Central memory CD8-positive, alpha-beta T cell (primary cell): ENCODE results near the gene CCNYL1.
"Not testable (repeated sequence)": the region's sequence is repeated elsewhere in the genome, so short reads cannot be mapped to it uniquely, and the experiment has no call there.

ENCODE experiments used
- ATAC-seq: fragments of 150-1000 bp; cut with Tn5 transposase; replicated peaks from 2 replicates; pipeline ENCODE4 v1.10.0; 2022; ENCODE audit warnings: mild to moderate bottlenecking, moderate FRiP score, moderate number of reproducible peaks; ENCODE audit not compliant: poor library complexity, severe bottlenecking; ENCODE audit errors: extremely low read depth
- DNase-seq, 2 donors: peaks; one replicate each; pipeline ENCODE4 v3.0.0; 2021; ENCODE audit warnings: low spot score in 2 of 2
- H3K27ac Mint-ChIP-seq: one replicate; pipeline ENCODE4 v1.8.0; 2022; ENCODE audit warnings: low read depth, mild to moderate bottlenecking, moderate library complexity, mixed read lengths
- H3K27me3 Mint-ChIP-seq: one replicate; pipeline ENCODE4 v1.8.0; 2022; ENCODE audit warnings: mixed read lengths
- H3K36me3 Mint-ChIP-seq: one replicate; pipeline ENCODE4 v1.8.0; 2022; ENCODE audit warnings: mild to moderate bottlenecking, moderate library complexity, mixed read lengths; ENCODE audit not compliant: insufficient read depth
- H3K4me1 Mint-ChIP-seq: one replicate; pipeline ENCODE4 v1.8.0; 2022; ENCODE audit warnings: mixed read lengths
- H3K4me3 Mint-ChIP-seq: one replicate; pipeline ENCODE4 v1.8.0; 2022; ENCODE audit warnings: mild to moderate bottlenecking, moderate library complexity, mixed read lengths
- H3K9me3 Mint-ChIP-seq: one replicate; pipeline ENCODE4 v1.8.0; 2022; ENCODE audit warnings: mixed read lengths

Gene CCNYL1

GRCh38 chr2:207706936-207707860, 4.2 kb upstream of the CCNYL1 start:
- ATAC-seq, result no peak
- Mint-ChIP-seq H3K9me3 (no peaks in the 10 kb centered on the region), H3K36me3 (peaks cover 10% of the 10 kb centered on the region), H3K27ac (no peak overlapping the region), H3K4me1 (peaks cover 9% of the 10 kb centered on the region), H3K4me3 (no peak overlapping the region), H3K27me3 (no peaks in the 10 kb centered on the region)
- DNase-seq, result no peak

GRCh38 chr2:207711750-207712530, 500 bp downstream of the CCNYL1 start:
- Mint-ChIP-seq H3K27me3 (no peaks in the 10 kb centered on the region), H3K4me3 (peak overlapping the region; percentile 96), H3K9me3 (no peaks in the 10 kb centered on the region), H3K36me3 (peaks cover 19% of the 10 kb centered on the region), H3K4me1 (peaks cover 26% of the 10 kb centered on the region), H3K27ac (peak overlapping the region; percentile 92)
- peak; percentile 37 for ATAC-seq
- DNase-seq, result peak; percentile 25 to 28

DNA sequence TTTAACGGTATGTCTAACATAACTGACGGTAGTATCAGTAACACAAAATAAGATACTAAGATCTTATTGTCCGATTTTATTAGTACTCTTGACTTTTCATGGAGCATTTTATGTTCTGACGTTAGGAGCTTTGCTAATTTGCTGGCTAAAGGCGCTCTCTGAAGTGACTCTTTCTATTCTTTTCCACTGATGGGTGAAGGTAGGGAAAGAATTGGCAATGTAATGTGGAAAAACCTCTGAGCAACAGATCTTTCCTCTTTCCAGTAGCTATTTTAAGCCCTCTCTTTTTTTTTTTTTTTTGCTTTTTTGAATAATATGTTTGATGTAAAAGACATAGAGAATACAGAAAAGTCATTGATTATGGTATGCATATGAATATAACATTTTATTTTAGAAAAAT, 4.6 kb downstream of the CCNYL1 start:
- Mint-ChIP-seq H3K27ac (no peak overlapping the region), H3K4me3 (no peak overlapping the region), H3K9me3 (no peaks in the 10 kb centered on the region), H3K4me1 (peaks cover 26% of the 10 kb centered on the region), H3K27me3 (no peaks in the 10 kb centered on the region), H3K36me3 (peaks cover 13% of the 10 kb centered on the region)
- no peak for ATAC-seq
- DNase-seq, result no peak

GRCh38 chr2:207718521-207718920, 7.1 kb downstream of the CCNYL1 start:
- H3K27ac Mint-ChIP-seq, result no peak overlapping the region
- DNase-seq (no peak), ATAC-seq (no peak)
- no peaks in the 10 kb centered on the region for H3K9me3 Mint-ChIP-seq
- peaks cover 5% of the 10 kb centered on the region for H3K36me3 Mint-ChIP-seq
- peaks cover 12% of the 10 kb centered on the region for H3K4me1 Mint-ChIP-seq
- H3K4me3 Mint-ChIP-seq, result no peak overlapping the region
- no peaks in the 10 kb centered on the region for H3K27me3 Mint-ChIP-seq

GRCh38 chr2:207719008-207719407, 7.6 kb downstream of the CCNYL1 start:
- H3K4me3 Mint-ChIP-seq, result no peak overlapping the region
- no peaks in the 10 kb centered on the region for H3K9me3 Mint-ChIP-seq
- no peaks in the 10 kb centered on the region for H3K27me3 Mint-ChIP-seq
- peaks cover 5% of the 10 kb centered on the region for H3K36me3 Mint-ChIP-seq
- peaks cover 13% of the 10 kb centered on the region for H3K4me1 Mint-ChIP-seq
- no peak for ATAC-seq
- no peak overlapping the region for H3K27ac Mint-ChIP-seq
- no peak for DNase-seq

DNA sequence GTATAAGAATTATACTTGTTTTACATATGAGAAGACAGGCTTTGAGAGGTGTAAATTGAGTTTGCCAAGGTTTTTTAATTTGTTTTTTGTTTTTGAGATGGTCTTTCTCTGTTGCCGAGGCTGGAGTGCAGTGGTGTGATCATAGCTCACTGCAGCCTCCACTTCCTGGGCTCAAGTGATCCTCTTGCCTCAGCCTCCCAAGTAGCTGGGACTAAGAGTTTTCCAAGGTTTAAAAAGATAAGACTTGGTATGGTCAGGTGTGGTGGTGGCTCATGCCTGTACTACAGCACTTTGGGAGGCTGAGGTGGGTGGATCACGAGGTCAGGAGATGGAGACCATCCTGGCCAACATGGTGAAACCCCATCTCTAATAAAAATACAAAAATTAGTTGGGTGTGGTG, 8.2 kb downstream of the CCNYL1 start:
- not testable (repeated sequence) for H3K9me3 Mint-ChIP-seq, H3K4me3 Mint-ChIP-seq, H3K27ac Mint-ChIP-seq, DNase-seq, H3K27me3 Mint-ChIP-seq, H3K36me3 Mint-ChIP-seq, ATAC-seq
- H3K4me1 Mint-ChIP-seq, result peaks cover 12% of the 10 kb centered on the region

- DNase-seq (no peak), ATAC-seq (no peak)
- H3K9me3 Mint-ChIP-seq, result no peaks in the 10 kb centered on the region
- peaks cover 4% of the 10 kb centered on the region for H3K36me3 Mint-ChIP-seq
- H3K4me3 Mint-ChIP-seq, result no peak overlapping the region
- peaks cover 12% of the 10 kb centered on the region for H3K4me1 Mint-ChIP-seq
- H3K27me3 Mint-ChIP-seq, result no peaks in the 10 kb centered on the region
- no peak overlapping the region for H3K27ac Mint-ChIP-seq
Observed at GRCh38 chr2:207720517-207721187, 9.2 kb downstream of the CCNYL1 start.

DNA sequence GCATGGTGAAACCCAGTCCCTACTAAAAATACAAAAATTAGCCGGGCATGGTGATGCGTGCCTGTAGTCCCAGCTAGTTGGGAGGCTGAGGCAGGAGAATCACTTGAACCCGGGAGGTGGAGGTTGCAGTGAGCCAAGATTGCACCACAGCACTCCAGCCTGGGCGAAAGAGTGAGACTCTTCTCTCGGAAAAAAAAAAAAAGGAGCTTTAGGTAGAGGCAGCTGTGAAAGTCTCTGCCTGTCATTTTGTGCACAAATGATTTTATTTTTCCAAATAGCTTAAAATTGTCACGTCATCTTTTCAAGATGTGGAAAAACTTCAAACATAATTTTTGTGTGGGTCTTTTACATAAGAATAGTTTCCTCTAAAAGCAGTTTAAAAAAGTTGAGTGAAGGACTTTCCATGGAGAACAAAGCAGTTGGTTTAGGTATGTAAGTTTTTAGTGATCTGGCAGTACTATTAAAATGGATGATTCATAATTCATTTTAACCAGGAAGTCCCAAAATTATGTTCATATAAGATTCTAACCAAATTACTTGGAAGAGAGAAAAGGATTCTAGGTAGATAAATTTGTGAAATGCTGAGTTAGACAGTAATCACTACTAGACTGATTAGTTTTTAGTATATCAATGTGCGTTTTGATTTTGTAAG, 11.5 kb downstream of the CCNYL1 start:
- H3K4me3 Mint-ChIP-seq, result no peak overlapping the region
- no peak overlapping the region for H3K27ac Mint-ChIP-seq

DNA sequence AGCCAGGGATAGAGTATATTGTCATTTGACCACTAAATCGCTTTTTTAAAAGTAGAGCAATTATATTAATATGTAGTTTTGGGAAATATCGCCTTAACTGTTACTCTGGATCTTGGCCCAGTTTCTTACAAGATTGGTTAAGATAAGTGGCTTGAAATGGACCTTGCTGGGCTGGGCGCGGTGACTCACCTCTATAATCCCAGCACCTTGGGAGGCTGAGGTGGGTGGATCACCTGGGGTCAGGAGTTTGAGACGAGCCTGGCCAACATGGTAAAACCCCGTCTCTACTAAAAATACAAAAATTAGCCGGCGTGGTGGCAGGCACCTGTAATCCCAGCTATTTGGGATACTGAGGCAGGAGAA, 12.0 kb downstream of the CCNYL1 start:
- H3K4me3 Mint-ChIP-seq, H3K27me3 Mint-ChIP-seq, DNase-seq, H3K36me3 Mint-ChIP-seq, ATAC-seq, H3K9me3 Mint-ChIP-seq, H3K27ac Mint-ChIP-seq: not testable (repeated sequence)
- peaks cover 12% of the 10 kb centered on the region for H3K4me1 Mint-ChIP-seq

More for the DNA sequence above, 11.5 kb downstream of the CCNYL1 start:
- H3K27me3 Mint-ChIP-seq, result no peaks in the 10 kb centered on the region
- DNase-seq, result no peak
- H3K36me3 Mint-ChIP-seq, result peaks cover 3% of the 10 kb centered on the region
- H3K9me3 Mint-ChIP-seq, result no peaks in the 10 kb centered on the region
- no peak for ATAC-seq
- H3K4me1 Mint-ChIP-seq, result peaks cover 12% of the 10 kb centered on the region

- no peak overlapping the region for H3K27ac Mint-ChIP-seq
- H3K27me3 Mint-ChIP-seq, result no peaks in the 10 kb centered on the region
- ATAC-seq (no peak), DNase-seq (no peak)
- no peak overlapping the region for H3K4me3 Mint-ChIP-seq
- peaks cover 12% of the 10 kb centered on the region for H3K4me1 Mint-ChIP-seq
- no peaks in the 10 kb centered on the region for H3K9me3 Mint-ChIP-seq
- peaks cover 3% of the 10 kb centered on the region for H3K36me3 Mint-ChIP-seq
Observed at GRCh38 chr2:207724113-207724512, 12.7 kb downstream of the CCNYL1 start.

- DNase-seq (no peak), ATAC-seq (no peak)
- Mint-ChIP-seq H3K4me1 (peaks cover 12% of the 10 kb centered on the region), H3K36me3 (peaks cover 10% of the 10 kb centered on the region), H3K27me3 (no peaks in the 10 kb centered on the region), H3K9me3 (no peaks in the 10 kb centered on the region), H3K4me3 (no peak overlapping the region), H3K27ac (no peak overlapping the region)
Observed at GRCh38 chr2:207725873-207726578, 14.6 kb downstream of the CCNYL1 start.

GRCh38 chr2:207727261-207727660, 15.8 kb downstream of the CCNYL1 start:
- Mint-ChIP-seq H3K9me3 (no peaks in the 10 kb centered on the region), H3K4me1 (peaks cover 12% of the 10 kb centered on the region), H3K4me3 (no peak overlapping the region), H3K27me3 (no peaks in the 10 kb centered on the region), H3K27ac (no peak overlapping the region), H3K36me3 (peaks cover 10% of the 10 kb centered on the region)
- no peak for ATAC-seq
- DNase-seq, result no peak
